Amygdala (tissue), 56 donors: ENCODE results near the gene DYNC1I2.
A peak's percentile ranks its signal among the peaks of the same experiment; 100 is the strongest.
"Not testable (repeated sequence)": the region's sequence is repeated elsewhere in the genome, so short reads cannot be mapped to it uniquely, and the experiment has no call there.

ENCODE experiments used
- DNase-seq, 56 donors: peaks; one replicate each; lab custom pipeline; 2025; lab: John Stamatoyannopoulos, UW

The DYNC1I2 gene

DNA sequence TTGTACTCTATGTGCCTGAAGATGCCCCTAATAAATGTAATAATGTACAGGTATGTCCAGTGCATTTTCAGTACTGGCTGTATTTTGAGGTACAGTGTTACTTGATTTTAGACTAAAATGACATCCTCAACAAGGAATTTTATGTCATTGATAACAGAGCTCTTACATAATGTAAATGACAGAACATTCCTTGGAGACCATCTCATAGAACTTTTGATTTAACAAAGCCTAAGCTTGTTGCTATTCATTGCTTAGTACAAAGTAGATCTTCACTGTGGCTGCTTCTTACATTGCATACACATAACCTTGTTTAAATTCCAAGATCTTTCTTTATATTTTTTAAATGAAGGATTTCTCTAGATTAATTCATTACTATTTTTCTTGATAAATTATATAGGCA is 24.1 kb downstream of the DYNC1I2 start:
- DNase-seq = no peak

GRCh38 chr2:171712051-171712450 is 24.8 kb downstream of the DYNC1I2 start:
- no peak for DNase-seq

DNA sequence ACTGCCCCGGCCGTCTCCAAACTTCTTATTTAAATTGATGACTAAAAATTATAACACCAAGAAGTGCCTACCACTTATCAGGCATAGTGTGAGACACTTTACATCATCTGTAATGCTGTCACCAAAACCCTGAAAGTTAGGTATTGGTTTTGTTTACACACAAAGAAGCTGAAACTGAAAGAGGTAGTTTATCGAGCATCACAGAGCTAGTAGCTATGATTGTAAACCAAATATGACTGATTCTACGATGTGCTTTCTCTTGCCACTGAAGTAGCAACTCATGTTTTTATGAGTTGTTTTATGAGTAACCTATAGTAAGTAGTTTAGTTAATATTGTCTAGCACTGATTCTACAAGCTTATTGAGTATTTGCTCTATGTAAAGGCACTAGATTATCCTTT is 31.5 kb downstream of the DYNC1I2 start:
- no peak for DNase-seq

GRCh38 chr2:171719660-171720059 is 32.4 kb downstream of the DYNC1I2 start:
- DNase-seq = no peak

- DNase-seq = peak in 22 of 56 donors; percentile 3 to 41 (median 14)
Measured at GRCh38 chr2:171723716-171724683, 36.7 kb downstream of the DYNC1I2 start.

GRCh38 chr2:171726847-171727450 is 39.7 kb downstream of the DYNC1I2 start:
- no peak for DNase-seq

GRCh38 chr2:171728989-171729951 is 42.0 kb downstream of the DYNC1I2 start:
- no peak for DNase-seq

DNA sequence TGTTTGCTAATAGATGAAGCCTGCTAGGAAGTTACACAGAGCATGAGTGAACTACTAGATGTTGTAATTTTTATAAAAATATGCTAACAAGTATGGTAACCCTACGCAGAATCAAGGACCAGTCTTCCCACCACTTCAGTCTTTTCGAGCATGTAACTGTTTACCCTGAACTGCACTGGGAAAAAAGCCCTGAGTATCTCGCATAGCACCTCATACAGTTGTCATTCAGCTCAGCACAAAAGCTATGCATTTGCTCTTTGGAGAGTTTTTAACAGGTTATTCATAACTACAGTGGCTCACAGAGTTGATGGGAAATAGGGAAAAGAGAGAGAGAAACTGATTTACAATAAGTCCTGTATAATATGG is 42.7 kb downstream of the DYNC1I2 start:
- no peak for DNase-seq

- no peak for DNase-seq
Measured at GRCh38 chr2:171735991-171736710, 48.9 kb downstream of the DYNC1I2 start.

DNA sequence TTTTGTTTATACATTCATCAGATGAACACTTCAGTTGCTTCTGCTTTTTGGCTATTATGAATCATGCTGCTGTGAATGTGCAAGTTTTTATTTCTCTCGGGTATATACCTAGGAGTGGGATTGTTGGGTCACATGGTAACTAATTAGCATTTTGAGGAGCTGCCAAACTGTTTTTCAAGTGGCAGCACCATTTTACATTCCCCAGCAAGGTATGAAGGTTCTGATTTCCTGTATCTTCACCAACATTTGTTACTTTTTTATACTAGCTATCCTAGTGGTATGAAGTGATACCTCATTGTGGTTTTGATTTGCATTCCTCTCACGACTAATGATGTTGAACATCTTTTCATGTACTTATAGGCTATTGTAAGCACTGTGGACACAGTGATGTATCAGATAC is 53.9 kb downstream of the DYNC1I2 start:
- no peak for DNase-seq

DNA sequence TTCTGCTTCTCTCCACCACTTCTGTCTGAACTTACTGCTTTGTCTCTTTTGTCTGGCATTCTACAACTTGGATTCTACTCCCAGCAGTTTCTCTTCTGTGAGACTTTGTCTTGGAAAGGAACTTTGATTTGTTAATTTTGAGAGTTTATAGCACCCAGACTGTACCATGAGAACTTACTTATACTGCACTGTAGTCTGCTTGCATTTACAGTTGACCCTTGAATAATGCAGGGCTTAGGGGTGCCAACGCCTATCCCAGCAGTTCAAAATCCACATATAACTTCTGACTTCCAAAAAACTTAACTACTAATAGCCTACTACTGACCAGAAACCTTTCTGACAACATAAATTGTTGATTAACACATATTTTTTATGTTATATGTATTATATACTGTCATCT is 55.5 kb downstream of the DYNC1I2 start:
- DNase-seq = no peak

GRCh38 chr2:171745141-171745540 is 57.9 kb downstream of the DYNC1I2 start:
- DNase-seq = no peak

GRCh38 chr2:171745806-171746205 is 58.5 kb downstream of the DYNC1I2 start:
- no peak for DNase-seq

DNA sequence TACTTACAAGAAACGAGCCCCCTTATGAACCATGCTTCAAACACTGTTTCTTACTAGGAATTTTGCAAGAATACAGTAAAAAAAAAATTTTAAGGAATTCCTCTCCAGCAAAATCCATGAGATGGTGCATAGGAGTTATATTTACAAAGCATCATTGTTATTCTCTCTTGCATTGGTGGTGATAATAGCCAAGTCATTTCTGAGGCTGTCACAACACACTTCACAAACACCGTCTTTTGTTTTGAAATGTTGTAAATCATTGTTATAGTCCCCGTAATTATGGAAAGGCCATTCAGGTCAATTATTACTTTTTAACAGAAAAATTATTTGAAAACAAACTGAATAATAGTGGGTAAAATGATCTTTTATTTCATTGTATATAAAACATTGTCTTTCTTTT is 60.1 kb downstream of the DYNC1I2 start:
- no peak for DNase-seq

DNA sequence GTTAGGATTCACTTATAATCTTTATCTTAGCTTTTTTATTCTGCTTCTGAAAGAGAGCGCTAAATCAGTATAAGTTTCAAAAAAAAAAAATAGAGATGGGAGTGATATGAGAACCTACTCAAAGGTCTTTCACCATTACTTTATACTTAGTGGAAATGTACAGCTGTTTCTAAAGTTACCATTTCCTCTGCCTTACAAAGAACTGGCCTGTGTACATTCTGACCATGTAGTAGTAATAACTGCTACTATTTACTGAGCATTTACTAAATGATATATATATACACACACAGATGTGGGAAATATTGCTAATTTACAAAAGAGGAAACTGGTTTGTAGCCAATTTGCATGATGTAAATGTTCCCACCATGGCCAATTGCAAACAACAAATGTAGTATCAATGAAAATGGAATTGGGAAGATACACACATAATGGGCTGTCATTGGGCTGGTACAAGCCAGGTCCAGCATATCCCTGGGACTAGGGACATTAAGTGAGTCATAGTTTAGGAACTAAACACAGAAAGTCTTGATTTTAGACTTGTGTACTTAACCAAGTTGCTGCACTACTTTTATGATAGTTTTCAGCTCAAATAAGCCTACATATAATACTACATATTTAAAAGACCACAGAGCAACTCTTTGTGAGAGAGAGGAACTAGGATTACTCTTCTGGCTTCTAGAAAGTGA is 67.1 kb downstream of the DYNC1I2 start:
- no peak for DNase-seq

- not testable (repeated sequence) for DNase-seq
Measured at GRCh38 chr2:171758762-171759161, 71.5 kb downstream of the DYNC1I2 start.

DNA sequence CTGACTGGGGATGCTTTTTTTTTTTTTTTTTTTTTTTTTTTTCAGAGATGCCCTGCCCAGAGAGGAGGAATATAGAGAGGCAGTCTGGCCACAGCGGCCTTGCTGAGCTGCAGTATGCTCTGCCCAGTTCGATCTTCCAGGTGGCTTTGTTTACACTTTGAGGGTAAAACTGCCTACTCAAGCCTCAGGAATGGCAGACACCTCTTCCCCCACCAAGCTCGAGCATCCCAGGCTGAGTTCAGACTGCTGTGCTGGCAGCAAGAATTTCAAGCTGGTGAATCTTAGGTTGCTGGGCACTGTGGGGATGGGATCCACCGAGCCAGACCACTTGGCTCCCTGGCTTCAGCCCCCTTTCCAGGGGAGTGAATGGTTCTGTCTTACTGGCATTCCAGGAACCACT is 73.9 kb downstream of the DYNC1I2 start:
- not testable (repeated sequence) for DNase-seq

DNA sequence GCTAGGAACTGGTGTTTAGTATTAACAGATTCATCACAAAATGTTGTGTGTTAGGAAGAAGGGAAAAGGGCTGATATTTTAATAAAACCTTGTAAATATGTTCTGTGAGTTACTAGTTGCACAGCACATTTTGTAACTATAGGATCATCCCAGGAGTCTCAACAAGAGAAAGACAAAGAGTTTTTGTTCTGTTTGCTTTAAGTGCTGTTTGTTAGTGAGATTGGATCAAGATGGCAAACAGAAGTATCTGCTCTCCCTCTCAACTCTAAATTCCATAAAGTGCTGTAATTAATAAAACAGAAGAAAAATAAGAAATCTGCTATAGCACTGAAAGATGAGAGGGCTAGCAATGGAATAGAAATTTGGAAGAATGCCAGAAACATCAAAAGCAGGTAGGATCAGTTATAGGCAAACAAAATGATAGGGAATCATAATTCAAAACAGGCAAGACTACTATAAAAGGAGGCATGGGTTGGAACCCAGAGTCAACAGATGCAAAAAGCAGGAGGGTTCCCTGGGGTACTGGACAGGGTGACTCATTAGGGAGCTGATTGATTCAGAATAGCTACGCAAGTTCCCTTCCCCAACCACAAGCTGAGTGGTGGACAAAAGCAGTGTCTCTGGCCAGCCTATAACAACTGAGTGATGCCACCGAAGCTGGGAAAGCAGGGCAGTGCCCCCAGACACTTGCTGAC is 75.8 kb downstream of the DYNC1I2 start:
- no peak for DNase-seq

- no peak for DNase-seq
Measured at GRCh38 chr2:171763602-171764001, 76.3 kb downstream of the DYNC1I2 start.
